ENCODE data around the gene KCNG2. TPM values are rescaled to one million over a fixed set of nuclear protein-coding genes. Genes with fewer than 3 reads are reported as not detected.

Gene KCNG2
- total RNA-seq, 1 donor, result not detected

DNA sequence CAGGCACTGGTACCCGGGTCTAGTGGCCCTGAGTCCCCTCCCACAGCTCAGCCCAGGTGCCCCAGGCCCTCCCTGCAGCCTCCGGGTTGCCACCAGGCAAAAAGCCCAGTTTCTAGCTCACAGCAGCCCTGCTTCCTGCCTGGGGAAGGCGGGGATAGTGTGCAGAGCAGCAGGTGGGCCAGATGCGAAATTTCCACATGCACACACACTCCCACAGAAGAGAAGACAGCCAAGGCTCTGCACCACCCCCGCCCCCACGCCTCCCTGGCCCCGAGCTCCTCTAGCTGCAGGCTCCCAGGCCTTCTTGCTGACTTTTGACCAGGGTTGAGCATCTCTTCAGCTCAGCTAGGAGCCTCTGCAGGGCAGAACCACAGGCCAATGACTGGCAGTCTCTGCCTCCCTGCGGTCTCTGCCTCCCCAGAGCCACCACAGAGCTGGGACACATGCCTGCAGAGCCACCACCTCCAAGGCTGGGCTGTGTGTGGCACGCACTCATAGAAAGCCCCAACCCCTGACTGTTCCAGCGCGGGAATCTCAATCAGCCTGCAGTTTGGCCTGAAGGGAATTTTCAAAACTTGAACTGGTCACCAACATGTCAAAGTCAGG is 146.5 kb downstream of the KCNG2 start:
- DNase-seq (ENCODE audit: low read depth), result no peak
- TF ChIP-seq, protein P1, sequence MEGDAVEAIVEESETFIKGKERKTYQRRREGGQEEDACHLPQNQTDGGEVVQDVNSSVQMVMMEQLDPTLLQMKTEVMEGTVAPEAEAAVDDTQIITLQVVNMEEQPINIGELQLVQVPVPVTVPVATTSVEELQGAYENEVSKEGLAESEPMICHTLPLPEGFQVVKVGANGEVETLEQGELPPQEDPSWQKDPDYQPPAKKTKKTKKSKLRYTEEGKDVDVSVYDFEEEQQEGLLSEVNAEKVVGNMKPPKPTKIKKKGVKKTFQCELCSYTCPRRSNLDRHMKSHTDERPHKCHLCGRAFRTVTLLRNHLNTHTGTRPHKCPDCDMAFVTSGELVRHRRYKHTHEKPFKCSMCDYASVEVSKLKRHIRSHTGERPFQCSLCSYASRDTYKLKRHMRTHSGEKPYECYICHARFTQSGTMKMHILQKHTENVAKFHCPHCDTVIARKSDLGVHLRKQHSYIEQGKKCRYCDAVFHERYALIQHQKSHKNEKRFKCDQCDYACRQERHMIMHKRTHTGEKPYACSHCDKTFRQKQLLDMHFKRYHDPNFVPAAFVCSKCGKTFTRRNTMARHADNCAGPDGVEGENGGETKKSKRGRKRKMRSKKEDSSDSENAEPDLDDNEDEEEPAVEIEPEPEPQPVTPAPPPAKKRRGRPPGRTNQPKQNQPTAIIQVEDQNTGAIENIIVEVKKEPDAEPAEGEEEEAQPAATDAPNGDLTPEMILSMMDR (IDR thresholded peaks at IDR 0.05; ENCODE audit: insufficient read depth, low read length), result no peak
- no peak overlapping the region for H3K4me3 ChIP-seq (ENCODE audit: low read depth, low read length)

- no peak overlapping the region for H3K4me3 ChIP-seq (ENCODE audit: low read depth, low read length)
- DNase-seq (ENCODE audit: low read depth), result no peak
- TF ChIP-seq, protein P1 (IDR thresholded peaks at IDR 0.05; ENCODE audit: insufficient read depth, low read length), result no peak
Observed at GRCh38 chr18:79944746-79945117, 147.0 kb downstream of the KCNG2 start.

- TF ChIP-seq, protein P1 (IDR thresholded peaks at IDR 0.05; ENCODE audit: insufficient read depth, low read length), result no peak
- no peak for DNase-seq (ENCODE audit: low read depth)
- no peak overlapping the region for H3K4me3 ChIP-seq (ENCODE audit: low read depth, low read length)
Observed at GRCh38 chr18:79945118-79946042, 147.6 kb downstream of the KCNG2 start.

DNA sequence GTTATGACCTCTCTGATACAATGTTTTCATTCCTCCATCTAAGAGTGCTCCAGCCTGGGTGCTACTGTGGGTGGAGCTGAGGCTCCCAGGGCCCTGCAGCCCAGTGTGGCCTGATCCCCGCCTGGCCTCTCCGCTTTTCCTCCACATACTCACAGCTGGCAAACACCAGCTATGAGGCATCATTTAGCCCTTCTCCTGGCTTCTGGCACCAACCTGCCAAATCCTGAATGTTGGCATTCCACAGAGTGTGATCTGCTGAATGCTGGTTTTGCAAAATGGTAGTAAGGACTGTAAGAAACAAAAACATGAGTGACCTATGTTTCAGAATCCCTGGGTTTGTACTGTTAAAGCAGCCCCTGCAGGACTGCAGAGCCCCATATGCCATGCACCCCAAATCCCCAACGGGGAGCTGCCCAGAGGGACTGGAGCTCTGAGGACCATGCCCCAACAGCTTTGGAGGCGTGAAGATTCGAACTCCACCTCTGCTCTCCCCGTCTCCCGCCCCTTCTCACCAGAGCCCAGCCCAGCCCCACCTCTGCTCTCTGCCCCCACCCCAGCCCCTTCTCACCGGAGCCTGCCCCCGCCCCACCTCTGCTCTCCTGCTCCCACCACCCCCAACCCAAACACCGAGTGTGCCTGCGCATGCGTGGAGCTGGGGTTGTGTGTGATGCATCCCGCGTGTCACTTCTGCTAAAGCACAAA is 149.5 kb downstream of the KCNG2 start:
- TF ChIP-seq, protein P1 (IDR thresholded peaks at IDR 0.05; ENCODE audit: insufficient read depth, low read length), result no peak
- DNase-seq (ENCODE audit: low read depth), result peak; percentile 43
- no peak overlapping the region for H3K4me3 ChIP-seq (ENCODE audit: low read depth, low read length)

GRCh38 chr18:79947881-79948610 is 150.3 kb downstream of the KCNG2 start:
- TF ChIP-seq, protein P1 (IDR thresholded peaks at IDR 0.05; ENCODE audit: insufficient read depth, low read length), result no peak
- DNase-seq (ENCODE audit: low read depth), result no peak
- H3K4me3 ChIP-seq (ENCODE audit: low read depth, low read length), result no peak overlapping the region

DNA sequence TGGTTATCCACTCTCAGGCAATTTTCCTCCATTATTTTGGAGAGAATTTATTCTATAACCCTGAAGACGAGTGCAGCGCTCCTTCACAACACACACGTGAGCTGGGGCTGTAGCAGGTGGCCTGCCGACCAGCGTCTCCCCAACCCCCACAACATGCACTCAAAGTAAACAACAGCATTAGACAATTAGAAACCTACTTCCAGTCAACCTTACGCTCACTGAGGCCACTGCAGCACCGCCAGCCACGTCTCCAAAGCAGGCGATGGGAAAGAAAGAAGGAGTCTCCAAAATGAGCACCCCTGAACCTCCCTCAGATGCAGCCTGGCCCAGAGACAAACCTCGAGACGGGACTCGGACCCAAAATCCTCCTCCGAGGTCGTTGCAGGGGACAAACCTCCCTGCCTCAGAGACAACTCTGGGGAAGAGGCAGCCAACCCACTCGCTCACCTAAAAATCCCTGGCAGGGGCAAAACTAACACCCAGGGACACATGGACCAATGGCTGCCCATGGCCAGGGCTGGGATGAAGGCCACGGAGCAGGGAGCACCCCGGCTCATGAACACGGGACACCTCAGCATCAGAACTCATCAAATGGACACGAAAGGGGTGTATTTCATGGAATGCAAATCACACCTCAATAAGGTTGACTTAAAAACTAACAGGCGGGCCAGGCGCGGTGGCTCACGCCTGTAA is 151.1 kb downstream of the KCNG2 start:
- no peak overlapping the region for H3K4me3 ChIP-seq (ENCODE audit: low read depth, low read length)
- TF ChIP-seq, protein P1 (IDR thresholded peaks at IDR 0.05; ENCODE audit: insufficient read depth, low read length), result no peak
- DNase-seq (ENCODE audit: low read depth), result no peak
